Measurements from ENCODE around the gene KRT81.

DNA sequence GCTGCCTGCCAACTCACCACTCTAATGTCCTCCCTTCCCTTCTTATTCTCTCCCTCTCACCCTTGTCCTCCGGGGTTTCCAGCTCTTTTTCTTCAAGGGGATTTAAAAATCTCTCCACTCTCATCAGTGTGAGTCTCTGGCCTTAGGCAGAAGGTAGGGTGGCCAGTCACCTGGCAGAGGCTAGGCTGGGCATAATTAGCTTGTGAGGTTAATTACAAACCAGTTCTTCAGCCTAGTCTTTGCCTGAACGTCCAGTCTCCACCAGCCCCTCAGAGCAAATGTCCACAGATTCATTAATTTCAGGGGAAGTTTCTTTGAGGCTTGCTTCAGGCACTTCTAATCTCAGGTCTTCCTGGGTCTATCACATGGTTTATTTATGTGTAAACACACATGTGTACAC is 51.6 kb downstream of the KRT81 start:
- TF ChIP-seq EZH2 (IDR thresholded peaks at IDR 0.05; ENCODE audit: insufficient read depth, low read length) (no peak), CTCF (IDR thresholded peaks at IDR 0.05; ENCODE audit: insufficient read depth, low read depth, low read length) (no peak)

Measured in astrocyte (in vitro differentiated cells and primary cell).